ENCODE data around the gene LTBP1. TPM values are rescaled to one million over a fixed set of nuclear protein-coding genes. Genes with fewer than 3 reads are reported as not detected.

The LTBP1 gene
- total RNA-seq, 4 donors from 2014 or later, result 15.8 to 56.7 (median 28.3) TPM

- intact Hi-C loops (cut with DNase I; ENCODE audit: low total_unique reads), result no loop called here
- no peak overlapping the region for H3K4me3 ChIP-seq
- H3K36me3 ChIP-seq, result no peaks in the 10 kb centered on the region
- in situ Hi-C loops (cut with MboI; ENCODE audit: low pct_ligation_motif_present in 1 of 4, low pct_unique_long_range_greater_than_20kb in 1 of 4, low sequenced_read_pairs in 3 of 4), result no loop called here
- no peak for DNase-seq
- WGBS, 2 donors (ENCODE audit: low coverage in 1 of 2), result 69 to 78% methylated on average over 4 to 6 of the region's 6 CpGs
- no peak overlapping the region for H3K27ac ChIP-seq
- H3K4me1 ChIP-seq, result no peaks in the 10 kb centered on the region
- TF ChIP-seq POLR2AphosphoS5 (IDR thresholded peaks at IDR 0.05) (no peak), POLR2A (IDR thresholded peaks at IDR 0.05) (no peak), CTCF (IDR thresholded peaks at IDR 0.05) (no peak), EP300 (IDR thresholded peaks at IDR 0.05; ENCODE audit: low read depth) (no peak)
- no peaks in the 10 kb centered on the region for H3K9me3 ChIP-seq
- H3K27me3 ChIP-seq, result no peaks in the 10 kb centered on the region
Observed at GRCh38 chr2:33072614-33073013, 125.9 kb downstream of the LTBP1 start.

- H3K27ac ChIP-seq, result no peak overlapping the region
Observed at GRCh38 chr2:33073018-33073417, 126.3 kb downstream of the LTBP1 start.

GRCh38 chr2:33074197-33074596 lies 127.4 kb downstream of the LTBP1 start:
- TF ChIP-seq POLR2A (IDR thresholded peaks at IDR 0.05) (no peak), CTCF (IDR thresholded peaks at IDR 0.05) (no peak), EP300 (IDR thresholded peaks at IDR 0.05; ENCODE audit: low read depth) (no peak), POLR2AphosphoS5 (IDR thresholded peaks at IDR 0.05) (no peak)
- no peak for DNase-seq
- H3K27ac ChIP-seq, result no peak overlapping the region
- H3K9me3 ChIP-seq, result no peaks in the 10 kb centered on the region
- no peaks in the 10 kb centered on the region for H3K4me1 ChIP-seq
- no peak overlapping the region for H3K4me3 ChIP-seq
- no peaks in the 10 kb centered on the region for H3K27me3 ChIP-seq
- 92 to 97% methylated on average over 2 to 6 of the region's 6 CpGs for WGBS, 2 donors (ENCODE audit: low coverage in 1 of 2)
- H3K36me3 ChIP-seq, result no peaks in the 10 kb centered on the region
- intact Hi-C loops (cut with DNase I; ENCODE audit: low total_unique reads) (no loop called here), in situ Hi-C loops (cut with MboI; ENCODE audit: low pct_ligation_motif_present in 1 of 4, low pct_unique_long_range_greater_than_20kb in 1 of 4, low sequenced_read_pairs in 3 of 4) (no loop called here)

More at GRCh38 chr2:33073018-33073417, 126.3 kb downstream of the LTBP1 start:
- intact Hi-C loops (cut with DNase I; ENCODE audit: low total_unique reads), result no loop called here
- no peaks in the 10 kb centered on the region for H3K4me1 ChIP-seq
- DNase-seq, result no peak
- no peak for TF ChIP-seq CTCF (IDR thresholded peaks at IDR 0.05)
- TF ChIP-seq POLR2AphosphoS5 (IDR thresholded peaks at IDR 0.05), result no peak
- no peak for TF ChIP-seq EP300 (IDR thresholded peaks at IDR 0.05; ENCODE audit: low read depth)
- TF ChIP-seq POLR2A (IDR thresholded peaks at IDR 0.05), result no peak
- H3K36me3 ChIP-seq, result no peaks in the 10 kb centered on the region
- no peaks in the 10 kb centered on the region for H3K9me3 ChIP-seq
- in situ Hi-C loops (cut with MboI; ENCODE audit: low pct_ligation_motif_present in 1 of 4, low pct_unique_long_range_greater_than_20kb in 1 of 4, low sequenced_read_pairs in 3 of 4), result no loop called here
- H3K4me3 ChIP-seq, result no peak overlapping the region
- 90% methylated on average over 4 of the region's 4 CpGs; no CpG with 5 or more reads in 1 of the 2 donors for WGBS, 2 donors (ENCODE audit: low coverage in 1 of 2)
- no peaks in the 10 kb centered on the region for H3K27me3 ChIP-seq

GRCh38 chr2:33077311-33077710 lies 130.6 kb downstream of the LTBP1 start:
- H3K27ac ChIP-seq, result no peak overlapping the region
- WGBS, 2 donors (ENCODE audit: low coverage in 1 of 2), result 71 to 91% methylated on average over 4 to 8 of the region's 8 CpGs
- H3K4me1 ChIP-seq, result no peaks in the 10 kb centered on the region
- TF ChIP-seq POLR2AphosphoS5 (IDR thresholded peaks at IDR 0.05), result no peak
- no peak for TF ChIP-seq EP300 (IDR thresholded peaks at IDR 0.05; ENCODE audit: low read depth)
- no peak for TF ChIP-seq CTCF (IDR thresholded peaks at IDR 0.05)
- TF ChIP-seq POLR2A (IDR thresholded peaks at IDR 0.05), result no peak
- no peaks in the 10 kb centered on the region for H3K36me3 ChIP-seq
- in situ Hi-C loops (cut with MboI; ENCODE audit: low pct_ligation_motif_present in 1 of 4, low pct_unique_long_range_greater_than_20kb in 1 of 4, low sequenced_read_pairs in 3 of 4), result no loop called here
- no peak overlapping the region for H3K4me3 ChIP-seq
- no peaks in the 10 kb centered on the region for H3K9me3 ChIP-seq
- no peak for DNase-seq
- H3K27me3 ChIP-seq, result no peaks in the 10 kb centered on the region
- intact Hi-C loops (cut with DNase I; ENCODE audit: low total_unique reads), result no loop called here

Data from transverse colon (tissue), 4 donors.